ENCODE data around the gene DRC1.
"Not testable (repeated sequence)": the region's sequence is repeated elsewhere in the genome, so short reads cannot be mapped to it uniquely, and the experiment has no call there.

DRC1 gene

GRCh38 chr2:26363323-26363722 is 38.4 kb upstream of the DRC1 start:
- DNase-seq (ENCODE audit: low read depth, low spot score): no peak

DNA sequence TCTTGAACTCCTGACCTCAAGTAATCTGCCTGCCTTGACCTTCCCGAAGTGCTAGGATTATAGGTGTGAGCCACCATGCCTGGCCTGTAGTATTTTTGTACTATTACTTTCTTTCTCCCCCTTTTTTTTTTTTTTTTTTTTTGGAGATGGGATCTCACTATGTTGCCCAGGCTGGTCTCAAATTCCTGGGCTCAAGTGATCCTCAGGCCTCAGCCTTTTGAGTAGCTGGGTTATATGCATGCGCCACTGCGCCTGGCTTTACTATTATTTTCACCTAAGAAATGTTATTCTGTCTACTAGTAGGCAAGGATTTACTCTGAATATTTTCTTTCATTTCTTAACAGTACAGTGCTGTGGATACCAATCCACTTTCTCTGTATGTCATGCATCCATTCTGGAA is 37.8 kb upstream of the DRC1 start:
- no peak for TF ChIP-seq YY1 (IDR thresholded peaks at IDR 0.05; ENCODE audit: insufficient read depth, insufficient read length)
- no peak for TF ChIP-seq ZNF274 (IDR thresholded peaks at IDR 0.05; ENCODE audit: low read depth, low read length)
- no peak for TF ChIP-seq SUZ12 (IDR thresholded peaks at IDR 0.05; ENCODE audit: extremely low read depth, insufficient read depth, insufficient read length)
- no peaks in the 10 kb centered on the region for H3K4me1 ChIP-seq (ENCODE audit: insufficient read depth, insufficient read length)
- peaks cover 3% of the 10 kb centered on the region; the same call in 1 of the 2 replicates for H3K9me3 ChIP-seq (ENCODE audit: insufficient read depth, low read length)
- no peak overlapping the region for H3K9ac ChIP-seq (ENCODE audit: insufficient read length, low read depth)
- no peak for DNase-seq (ENCODE audit: low read depth, low spot score)
- no peak overlapping the region for H3K4me3 ChIP-seq (ENCODE audit: insufficient read length, low read depth)
- peaks cover 43% of the 10 kb centered on the region for H3K36me3 ChIP-seq (ENCODE audit: insufficient read depth, insufficient read length, low read length)
- no peaks in the 10 kb centered on the region for H3K27me3 ChIP-seq (ENCODE audit: insufficient read depth, insufficient read length)

More at GRCh38 chr2:26363323-26363722, 38.4 kb upstream of the DRC1 start:
- no peak overlapping the region for H3K4me3 ChIP-seq (ENCODE audit: insufficient read length, low read depth)
- no peaks in the 10 kb centered on the region; the same call in 1 of the 2 replicates for H3K9me3 ChIP-seq (ENCODE audit: insufficient read depth, low read length)
- TF ChIP-seq YY1 (IDR thresholded peaks at IDR 0.05; ENCODE audit: insufficient read depth, insufficient read length) (no peak), SUZ12 (IDR thresholded peaks at IDR 0.05; ENCODE audit: extremely low read depth, insufficient read depth, insufficient read length) (no peak)
- peaks cover 38% of the 10 kb centered on the region for H3K36me3 ChIP-seq (ENCODE audit: insufficient read depth, insufficient read length, low read length)
- H3K9ac ChIP-seq (ENCODE audit: insufficient read length, low read depth): no peak overlapping the region
- no peaks in the 10 kb centered on the region for H3K4me1 ChIP-seq (ENCODE audit: insufficient read depth, insufficient read length)
- no peaks in the 10 kb centered on the region for H3K27me3 ChIP-seq (ENCODE audit: insufficient read depth, insufficient read length)

- no peak for DNase-seq (ENCODE audit: low read depth, low spot score)
- no peak for TF ChIP-seq YY1 (IDR thresholded peaks at IDR 0.05; ENCODE audit: insufficient read depth, insufficient read length)
- Histone ChIP-seq H3K36me3 (ENCODE audit: insufficient read depth, insufficient read length, low read length) (peaks cover 50% of the 10 kb centered on the region), H3K4me1 (ENCODE audit: insufficient read depth, insufficient read length) (no peaks in the 10 kb centered on the region), H3K9ac (ENCODE audit: insufficient read length, low read depth) (no peak overlapping the region), H3K9me3 (ENCODE audit: insufficient read depth, low read length) (peaks cover 7% of the 10 kb centered on the region; the same call in 1 of the 2 replicates), H3K27me3 (ENCODE audit: insufficient read depth, insufficient read length) (no peaks in the 10 kb centered on the region), H3K4me3 (ENCODE audit: insufficient read length, low read depth) (no peak overlapping the region)
Observed at GRCh38 chr2:26364669-26365068, 37.1 kb upstream of the DRC1 start.

- peaks cover 7% of the 10 kb centered on the region; the same call in 1 of the 2 replicates for H3K9me3 ChIP-seq (ENCODE audit: insufficient read depth, low read length)
- H3K4me1 ChIP-seq (ENCODE audit: insufficient read depth, insufficient read length): no peaks in the 10 kb centered on the region
- H3K27me3 ChIP-seq (ENCODE audit: insufficient read depth, insufficient read length): no peaks in the 10 kb centered on the region
- peaks cover 50% of the 10 kb centered on the region for H3K36me3 ChIP-seq (ENCODE audit: insufficient read depth, insufficient read length, low read length)
- H3K9ac ChIP-seq (ENCODE audit: insufficient read length, low read depth): no peak overlapping the region
- H3K4me3 ChIP-seq (ENCODE audit: insufficient read length, low read depth): no peak overlapping the region
- no peak for DNase-seq (ENCODE audit: low read depth, low spot score)
- TF ChIP-seq SUZ12 (IDR thresholded peaks at IDR 0.05; ENCODE audit: extremely low read depth, insufficient read depth, insufficient read length) (no peak), YY1 (IDR thresholded peaks at IDR 0.05; ENCODE audit: insufficient read depth, insufficient read length) (no peak), ZNF274 (IDR thresholded peaks at IDR 0.05; ENCODE audit: low read depth, low read length) (no peak)
Observed at GRCh38 chr2:26366957-26367356, 34.8 kb upstream of the DRC1 start.

GRCh38 chr2:26369664-26370063 is 32.1 kb upstream of the DRC1 start:
- H3K9me3 ChIP-seq (ENCODE audit: insufficient read depth, low read length); H3K4me3 ChIP-seq (ENCODE audit: insufficient read length, low read depth); H3K4me1 ChIP-seq (ENCODE audit: insufficient read depth, insufficient read length); DNase-seq (ENCODE audit: low read depth, low spot score); H3K9ac ChIP-seq (ENCODE audit: insufficient read length, low read depth); H3K27me3 ChIP-seq (ENCODE audit: insufficient read depth, insufficient read length): not testable (repeated sequence)
- peaks cover 67% of the 10 kb centered on the region for H3K36me3 ChIP-seq (ENCODE audit: insufficient read depth, insufficient read length, low read length)

DNA sequence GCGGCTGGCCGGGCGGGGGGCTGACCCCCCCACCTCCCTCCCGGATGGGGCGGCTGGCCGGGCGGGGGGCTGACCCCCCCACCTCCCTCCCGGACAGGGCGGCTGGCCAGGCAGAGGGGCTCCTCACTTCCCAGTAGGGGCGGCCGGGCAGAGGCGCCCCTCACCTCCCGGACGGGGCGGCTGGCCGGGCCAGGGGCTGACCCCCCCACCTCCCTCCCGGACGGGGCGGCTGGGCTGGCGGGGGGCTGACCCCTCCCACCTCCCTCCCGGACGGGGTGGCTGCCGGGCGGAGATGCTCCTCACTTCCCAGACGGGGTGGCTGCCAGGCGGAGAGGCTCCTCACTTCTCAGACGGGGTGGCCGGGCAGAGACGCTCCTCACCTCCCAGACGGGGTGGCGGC is 30.8 kb upstream of the DRC1 start:
- H3K36me3 ChIP-seq (ENCODE audit: insufficient read depth, insufficient read length, low read length): peaks cover 68% of the 10 kb centered on the region
- DNase-seq (ENCODE audit: low read depth, low spot score): not testable (repeated sequence)

GRCh38 chr2:26376799-26377198 is 24.9 kb upstream of the DRC1 start:
- Histone ChIP-seq H3K9me3 (ENCODE audit: insufficient read depth, low read length) (no peaks in the 10 kb centered on the region; the same call in 1 of the 2 replicates), H3K9ac (ENCODE audit: insufficient read length, low read depth) (no peak overlapping the region), H3K27me3 (ENCODE audit: insufficient read depth, insufficient read length) (no peaks in the 10 kb centered on the region), H3K4me1 (ENCODE audit: insufficient read depth, insufficient read length) (no peaks in the 10 kb centered on the region), H3K4me3 (ENCODE audit: insufficient read length, low read depth) (no peak overlapping the region), H3K36me3 (ENCODE audit: insufficient read depth, insufficient read length, low read length) (peaks cover 49% of the 10 kb centered on the region)
- DNase-seq (ENCODE audit: low read depth, low spot score): no peak
- TF ChIP-seq SUZ12 (IDR thresholded peaks at IDR 0.05; ENCODE audit: extremely low read depth, insufficient read depth, insufficient read length) (no peak), ZNF274 (IDR thresholded peaks at IDR 0.05; ENCODE audit: low read depth, low read length) (no peak), YY1 (IDR thresholded peaks at IDR 0.05; ENCODE audit: insufficient read depth, insufficient read length) (no peak)

More for the DNA sequence above, 30.8 kb upstream of the DRC1 start:
- not testable (repeated sequence) for H3K9me3 ChIP-seq (ENCODE audit: insufficient read depth, low read length); H3K4me3 ChIP-seq (ENCODE audit: insufficient read length, low read depth); H3K9ac ChIP-seq (ENCODE audit: insufficient read length, low read depth); H3K4me1 ChIP-seq (ENCODE audit: insufficient read depth, insufficient read length); H3K27me3 ChIP-seq (ENCODE audit: insufficient read depth, insufficient read length)

DNA sequence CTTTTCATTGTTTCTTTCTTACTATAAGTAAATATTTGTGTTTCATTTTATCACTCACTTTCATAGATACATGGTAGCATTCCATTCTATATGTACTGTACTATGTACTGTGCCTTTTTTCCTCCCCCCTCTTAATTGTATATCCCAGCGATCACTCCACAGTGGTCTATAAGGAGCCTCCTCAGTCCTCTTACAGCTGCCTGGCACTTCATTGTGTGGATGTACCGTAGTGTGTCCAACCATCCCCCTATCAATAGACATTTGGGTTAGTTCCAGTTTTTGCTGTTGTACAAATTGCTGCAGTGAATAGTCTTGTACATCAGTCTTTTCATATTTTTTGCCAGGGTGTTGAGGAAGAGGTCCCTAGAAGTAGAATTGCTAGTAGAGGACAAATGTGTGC is 21.4 kb upstream of the DRC1 start:
- H3K36me3 ChIP-seq (ENCODE audit: insufficient read depth, insufficient read length, low read length): peaks cover 41% of the 10 kb centered on the region
- H3K4me3 ChIP-seq (ENCODE audit: insufficient read length, low read depth): no peak overlapping the region
- TF ChIP-seq ZNF274 (IDR thresholded peaks at IDR 0.05; ENCODE audit: low read depth, low read length): no peak
- TF ChIP-seq YY1 (IDR thresholded peaks at IDR 0.05; ENCODE audit: insufficient read depth, insufficient read length): no peak
- TF ChIP-seq SUZ12 (IDR thresholded peaks at IDR 0.05; ENCODE audit: extremely low read depth, insufficient read depth, insufficient read length): no peak
- no peaks in the 10 kb centered on the region for H3K9me3 ChIP-seq (ENCODE audit: insufficient read depth, low read length)
- no peak for DNase-seq (ENCODE audit: low read depth, low spot score)
- no peaks in the 10 kb centered on the region for H3K27me3 ChIP-seq (ENCODE audit: insufficient read depth, insufficient read length)
- no peak overlapping the region for H3K9ac ChIP-seq (ENCODE audit: insufficient read length, low read depth)
- H3K4me1 ChIP-seq (ENCODE audit: insufficient read depth, insufficient read length): no peaks in the 10 kb centered on the region

Data from NT2/D1 (cell line).